Endothelial cell of umbilical vein (primary cell): ENCODE data around the gene EHMT1. TPM values are rescaled to one million over a fixed set of nuclear protein-coding genes. Genes with fewer than 3 reads are reported as not detected.

Experiments used
- BruUV-seq: library from RNA; stranded (reverse); fragments of 400-500 nt; replicated peaks from 2 replicates; lab custom pipeline; 2021; lab: Mats Ljungman, UMichigan
- CTCF ChIA-PET: fragments of 300-600, 350-600 bp; sonication (Branson Sonifier 250); formaldehyde crosslinking; loops from one replicate; lab custom pipeline; 2021; ENCODE audit warnings: antibody characterized with exemption, inconsistent platforms; lab: Charles Lee
- POLR2A ChIA-PET: fragments of 300-600, 350-600 bp; sonication (Branson Sonifier 250); formaldehyde crosslinking; loops from one replicate; lab custom pipeline; 2021; ENCODE audit warnings: antibody characterized with exemption, inconsistent platforms; lab: Charles Lee
- DNase-seq: peaks from one replicate; pipeline ENCODE4 v3.0.0-alpha.2; 2011; ENCODE audit warnings: low read depth, low spot score
- FAIRE-seq: peaks from 2 replicates; lab custom pipeline; 2011; peaks lifted over from hg19 to GRCh38; lab: Jason Lieb, UNC
- H2AFZ ChIP-seq: 2 replicates; pipeline ENCODE4 v1.6.0; 2012; ENCODE audit warnings: low read depth, low read length, control low read depth, inconsistent platforms
- H3K27ac ChIP-seq: 2 replicates; pipeline ENCODE4 v1.5.1; 2011; ENCODE audit warnings: low read depth, mild to moderate bottlenecking, control low read depth, low read length, moderate library complexity; ENCODE audit not compliant: insufficient read depth
- H3K27me3 ChIP-seq, 2 experiments: 2 replicates each; pipeline versions ENCODE4 v1.6.0 to v1.6.1; 2011; ENCODE audit warnings: low read length in 2 of 2, mixed read lengths in 1 of 2; ENCODE audit not compliant: control insufficient read depth in 2 of 2, insufficient read depth in 2 of 2
- H3K36me3 ChIP-seq, 2 experiments: 2 replicates in 1 of 2; 3 replicates in 1 of 2; pipeline ENCODE4 v1.5.1; 2011; ENCODE audit warnings: low read length in 2 of 2, mild to moderate bottlenecking in 1 of 2, moderate library complexity in 1 of 2; ENCODE audit not compliant: control insufficient read depth in 2 of 2, insufficient read depth in 2 of 2; ENCODE audit errors: extremely low read depth in 1 of 2
- H3K4me1 ChIP-seq: 3 replicates; pipeline ENCODE4 v1.5.1; 2011; ENCODE audit warnings: mild to moderate bottlenecking, low read length; ENCODE audit not compliant: control insufficient read depth, insufficient read depth; ENCODE audit errors: extremely low read depth
- H3K4me2 ChIP-seq: 2 replicates; pipeline ENCODE4 v1.6.1; 2011; ENCODE audit warnings: low read length, control low read depth, mixed read lengths; ENCODE audit not compliant: insufficient read depth
- H3K4me3 ChIP-seq, 3 experiments: fragments of 200-600 bp in 1 of 3; sonication (generic), shearing (Covaris generic) in 1 of 3; replicated peaks in 1 of 3; 2 replicates each; pipeline ENCODE4 v1.5.1; 2011 to 2016; ENCODE audit warnings: control low read depth in 3 of 3, low read length in 3 of 3, mild to moderate bottlenecking in 2 of 3, inconsistent platforms in 1 of 3, low read depth in 1 of 3, moderate library complexity in 1 of 3; ENCODE audit not compliant: insufficient read depth in 1 of 3
- H3K79me2 ChIP-seq: 2 replicates; pipeline ENCODE4 v1.6.0; 2012; ENCODE audit warnings: low read length, inconsistent platforms; ENCODE audit not compliant: control insufficient read depth, insufficient read depth
- H3K9ac ChIP-seq: replicated peaks from 2 replicates; pipeline ENCODE3; 2011; ENCODE audit warnings: low read length, control low read depth; ENCODE audit not compliant: insufficient read depth; ENCODE audit errors: extremely low read depth
- H3K9me1 ChIP-seq: replicated peaks from 3 replicates; pipeline ENCODE4 v1.6.0; 2011; ENCODE audit warnings: mild to moderate bottlenecking, low read length; ENCODE audit not compliant: control insufficient read depth, insufficient read depth; ENCODE audit errors: extremely low read depth
- H3K9me3 ChIP-seq: replicated peaks from 2 replicates; pipeline ENCODE4 v1.5.1; 2012; ENCODE audit warnings: low read length, inconsistent platforms; ENCODE audit not compliant: control insufficient read depth, insufficient read depth
- H4K20me1 ChIP-seq: replicated peaks from 2 replicates; pipeline ENCODE3; 2011; ENCODE audit warnings: mild to moderate bottlenecking, low read length; ENCODE audit not compliant: control insufficient read depth, insufficient read depth; ENCODE audit errors: extremely low read depth
- EZH2 ChIP-seq: IDR thresholded peaks from 2 replicates; pipeline ENCODE4 v1.6.1; 2012; ENCODE audit warnings: borderline replicate concordance, low read depth, mild to moderate bottlenecking, moderate library complexity, low read length, inconsistent platforms; ENCODE audit not compliant: severe bottlenecking
- FOS ChIP-seq: IDR thresholded peaks from 2 replicates; pipeline ENCODE4 v1.6.1; 2011; ENCODE audit warnings: mild to moderate bottlenecking, low read length, moderate library complexity, borderline replicate concordance; ENCODE audit not compliant: insufficient read depth
- GATA2 ChIP-seq: IDR thresholded peaks from 2 replicates; pipeline ENCODE4 v1.7.0; 2011; ENCODE audit warnings: low read depth, mild to moderate bottlenecking, moderate library complexity, mixed read lengths, low read length; ENCODE audit not compliant: insufficient read length, insufficient read depth
- JUN ChIP-seq: IDR thresholded peaks from 2 replicates; pipeline ENCODE4 v1.6.1; 2011; ENCODE audit warnings: borderline replicate concordance, low read depth; ENCODE audit not compliant: insufficient read length, insufficient read depth
- MYC ChIP-seq: IDR thresholded peaks from one replicate; pipeline ENCODE4 v1.6.1; 2011; ENCODE audit warnings: mild to moderate bottlenecking, low read depth, low read length
- POLR2A ChIP-seq: IDR thresholded peaks from 2 replicates; pipeline ENCODE4 v1.6.1; 2012; ENCODE audit warnings: low read depth, mild to moderate bottlenecking, control low read depth, low read length
- POLR2AphosphoS5 ChIP-seq: IDR thresholded peaks from 2 replicates; pipeline ENCODE4 v1.6.1; 2012; ENCODE audit warnings: low read depth, mild to moderate bottlenecking, control low read depth, low read length, moderate library complexity; ENCODE audit not compliant: insufficient read depth
- dilution Hi-C: fragments of 300-500 bp; cut with MboI; formaldehyde crosslinking; loops from one replicate; pipeline ENCODE4 v1.15.0; 2019; ENCODE audit warnings: low sequenced_read_pairs; ENCODE audit not compliant: extremely low pct_ligation_motif_present
- intact Hi-C: fragments of 100-400 bp; cut with micrococcal nuclease; formaldehyde crosslinking; loops from one replicate; pipeline ENCODE4 v1.10.0; 2022
- polyA plus RNA-seq, 4 experiments: library from polyadenylated mRNA; depleted of rRNA in 3 of 4; stranded (reverse) in 3 of 4; unstranded in 1 of 4; fragments of >200 nt; gene quantifications; 2 replicates each; pipeline versions ENCODE4 v1.2.1 to v1.2.3, GENCODE V29; 2011 to 2012; ENCODE audit warnings: missing spikeins in 1 of 4
- total RNA-seq: library from RNA; stranded (reverse); gene quantifications from 2 replicates; pipeline ENCODE4 v1.2.3, GENCODE V29; 2021
- TF ChIP-seq, protein P1 (sequence below): IDR thresholded peaks from 2 replicates; pipeline ENCODE4 v1.6.1; 2011; ENCODE audit not compliant: insufficient read depth, insufficient read length
- TF ChIP-seq, protein P2 (sequence below), 2 donors: IDR thresholded peaks; 1 replicate in 1 of 2; 2 replicates in 1 of 2; pipeline ENCODE4 v1.5.1; 2011; ENCODE audit warnings: low read length in 2 of 2, mild to moderate bottlenecking in 2 of 2, moderate library complexity in 2 of 2, control low read depth in 1 of 2, inconsistent platforms in 1 of 2, low read depth in 1 of 2; ENCODE audit not compliant: insufficient read depth in 1 of 2; ENCODE audit errors: extremely low read depth in 1 of 2

The EHMT1 gene
- total and polyA plus RNA-seq, 2 donors (not counting 3 experiments of a cell fraction or from before 2014, with no cell fraction given) = 48.2 to 104 TPM

DNA sequence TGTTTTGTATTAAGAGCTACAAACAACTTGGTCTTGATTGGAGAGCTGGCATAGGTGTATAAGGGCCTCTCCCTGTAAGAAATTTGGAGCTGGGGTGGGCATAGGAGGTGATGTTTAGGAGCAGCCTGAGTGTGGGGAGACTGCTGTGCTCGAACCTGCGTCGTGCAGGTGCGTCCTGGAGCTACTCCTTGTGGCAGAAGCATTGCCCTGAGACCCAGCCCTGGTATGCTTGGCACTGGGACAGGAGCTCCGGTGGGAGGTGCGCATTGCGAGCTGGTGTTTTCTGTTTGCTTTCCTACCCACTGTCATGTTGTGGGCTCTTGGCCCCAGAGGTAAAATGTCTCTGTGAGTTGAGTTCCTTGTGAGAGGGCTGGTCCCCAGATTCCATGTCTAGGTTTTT lies 46.4 kb downstream of the EHMT1 start:
- H3K79me2 ChIP-seq = peaks cover 70% of the 10 kb centered on the region
- no peak overlapping the region for H3K27ac ChIP-seq
- H3K9me3 ChIP-seq = no peaks in the 10 kb centered on the region
- intact Hi-C loops (no loop called here), dilution Hi-C loops (no loop called here)
- no peaks in the 10 kb centered on the region for H3K9me1 ChIP-seq
- FAIRE-seq (no peak), DNase-seq (no peak)
- H3K4me2 ChIP-seq = no peak overlapping the region
- TF ChIP-seq EZH2 (no peak), GATA2 (no peak), POLR2A (no peak), MYC (no peak), FOS (no peak), POLR2AphosphoS5 (no peak), JUN (no peak)
- TF ChIP-seq, protein P1, sequence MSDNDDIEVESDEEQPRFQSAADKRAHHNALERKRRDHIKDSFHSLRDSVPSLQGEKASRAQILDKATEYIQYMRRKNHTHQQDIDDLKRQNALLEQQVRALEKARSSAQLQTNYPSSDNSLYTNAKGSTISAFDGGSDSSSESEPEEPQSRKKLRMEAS = no peak
- TF ChIP-seq, protein P2, sequence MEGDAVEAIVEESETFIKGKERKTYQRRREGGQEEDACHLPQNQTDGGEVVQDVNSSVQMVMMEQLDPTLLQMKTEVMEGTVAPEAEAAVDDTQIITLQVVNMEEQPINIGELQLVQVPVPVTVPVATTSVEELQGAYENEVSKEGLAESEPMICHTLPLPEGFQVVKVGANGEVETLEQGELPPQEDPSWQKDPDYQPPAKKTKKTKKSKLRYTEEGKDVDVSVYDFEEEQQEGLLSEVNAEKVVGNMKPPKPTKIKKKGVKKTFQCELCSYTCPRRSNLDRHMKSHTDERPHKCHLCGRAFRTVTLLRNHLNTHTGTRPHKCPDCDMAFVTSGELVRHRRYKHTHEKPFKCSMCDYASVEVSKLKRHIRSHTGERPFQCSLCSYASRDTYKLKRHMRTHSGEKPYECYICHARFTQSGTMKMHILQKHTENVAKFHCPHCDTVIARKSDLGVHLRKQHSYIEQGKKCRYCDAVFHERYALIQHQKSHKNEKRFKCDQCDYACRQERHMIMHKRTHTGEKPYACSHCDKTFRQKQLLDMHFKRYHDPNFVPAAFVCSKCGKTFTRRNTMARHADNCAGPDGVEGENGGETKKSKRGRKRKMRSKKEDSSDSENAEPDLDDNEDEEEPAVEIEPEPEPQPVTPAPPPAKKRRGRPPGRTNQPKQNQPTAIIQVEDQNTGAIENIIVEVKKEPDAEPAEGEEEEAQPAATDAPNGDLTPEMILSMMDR (IDR thresholded peaks at IDR 0.05; ENCODE audit: extremely low read depth in 1 of 2, insufficient read depth in 1 of 2, low read depth in 1 of 2, low read length in 2 of 2) = no peak
- CTCF ChIA-PET = interaction anchor here (1.3 kb wide), 1 partner anchor 45 kb away, joined by 3 read pairs; no protein-coding TSS in a partner anchor
- no peak overlapping the region for H2AFZ ChIP-seq
- no peaks in the 10 kb centered on the region for H3K27me3 ChIP-seq
- no TSS peak for BruUV-seq
- H3K36me3 ChIP-seq = peaks cover 0 to 3% of the 10 kb centered on the region in 2 experiments
- POLR2A ChIA-PET = no interaction called here
- peaks cover 13% of the 10 kb centered on the region for H3K4me1 ChIP-seq
- H4K20me1 ChIP-seq = no peaks in the 10 kb centered on the region
- H3K4me3 ChIP-seq = no peak overlapping the region
- no peak overlapping the region for H3K9ac ChIP-seq
